ENCODE measurements around the gene NELL1.

The NELL1 gene

DNA sequence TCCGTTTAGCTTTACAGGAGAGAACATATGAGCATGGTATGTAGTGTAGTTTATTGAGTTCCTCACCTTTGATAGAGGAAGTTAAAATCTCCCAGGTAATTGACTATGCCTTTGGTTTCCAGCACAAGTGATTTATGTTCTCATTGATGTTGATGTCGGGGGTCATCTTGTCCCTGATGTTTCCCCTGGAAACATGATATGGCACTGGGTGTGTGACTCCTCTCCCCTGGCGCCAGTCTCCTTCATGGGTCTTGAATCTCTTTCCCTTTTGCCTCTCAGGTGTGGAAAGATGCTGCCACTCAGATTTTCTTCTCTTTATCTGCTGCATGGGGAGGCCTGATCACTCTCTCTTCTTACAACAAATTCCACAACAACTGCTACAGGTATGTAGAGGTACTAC, 41.7 kb upstream of the NELL1 start:
- H3K27me3 ChIP-seq (ENCODE audit: insufficient read depth, low read length, poor library complexity, severe bottlenecking), result no peaks in the 10 kb centered on the region
- no peaks in the 10 kb centered on the region for H3K9me3 ChIP-seq (ENCODE audit: insufficient read depth, low read depth, low read length)
- H3K4me3 ChIP-seq (ENCODE audit: low read length, poor library complexity, severe bottlenecking), result no peak overlapping the region
- H4K20me1 ChIP-seq (ENCODE audit: insufficient read depth, low read length, poor library complexity, severe bottlenecking), result no peaks in the 10 kb centered on the region
- no peaks in the 10 kb centered on the region for H3F3A ChIP-seq (ENCODE audit: low read depth)
- H3K79me2 ChIP-seq (ENCODE audit: insufficient read depth, low read length), result no peaks in the 10 kb centered on the region
- TF ChIP-seq EZH2phosphoT487 (IDR thresholded peaks at IDR 0.05; ENCODE audit: borderline replicate concordance), result no peak
- TF ChIP-seq CTCF (conservative IDR thresholded peaks at IDR 0.05; ENCODE audit: low read length), result no peak
- no peaks in the 10 kb centered on the region for H3K36me3 ChIP-seq (ENCODE audit: insufficient read depth, low read length)
- H3K4me1 ChIP-seq (ENCODE audit: insufficient read depth, low read length, poor library complexity, severe bottlenecking), result no peaks in the 10 kb centered on the region
- H2AFZ ChIP-seq (ENCODE audit: low read length), result no peak overlapping the region
- no peak overlapping the region for H3K9ac ChIP-seq (ENCODE audit: low read depth, low read length, poor library complexity, severe bottlenecking)
- H3K9me2 ChIP-seq (replicated peaks; ENCODE audit: low read depth, low read length), result no peaks in the 10 kb centered on the region
- no peak overlapping the region for H3K4me2 ChIP-seq (ENCODE audit: low read depth, low read length, poor library complexity, severe bottlenecking)

- TF ChIP-seq EZH2phosphoT487 (IDR thresholded peaks at IDR 0.05; ENCODE audit: borderline replicate concordance) (no peak), CTCF (conservative IDR thresholded peaks at IDR 0.05; ENCODE audit: low read length) (no peak)
- no peaks in the 10 kb centered on the region for H3K79me2 ChIP-seq (ENCODE audit: insufficient read depth, low read length)
- H2AFZ ChIP-seq (ENCODE audit: low read length), result no peak overlapping the region
- no peaks in the 10 kb centered on the region for H3K36me3 ChIP-seq (ENCODE audit: insufficient read depth, low read length)
- no peaks in the 10 kb centered on the region for H3K27me3 ChIP-seq (ENCODE audit: insufficient read depth, low read length, poor library complexity, severe bottlenecking)
- no peak overlapping the region for H3K4me3 ChIP-seq (ENCODE audit: low read length, poor library complexity, severe bottlenecking)
- H3K9me2 ChIP-seq (replicated peaks; ENCODE audit: low read depth, low read length), result no peaks in the 10 kb centered on the region
- H4K20me1 ChIP-seq (ENCODE audit: insufficient read depth, low read length, poor library complexity, severe bottlenecking), result no peaks in the 10 kb centered on the region
- H3K4me1 ChIP-seq (ENCODE audit: insufficient read depth, low read length, poor library complexity, severe bottlenecking), result no peaks in the 10 kb centered on the region
- H3K9me3 ChIP-seq (ENCODE audit: insufficient read depth, low read depth, low read length), result no peaks in the 10 kb centered on the region
- no peak overlapping the region for H3K9ac ChIP-seq (ENCODE audit: low read depth, low read length, poor library complexity, severe bottlenecking)
- H3K4me2 ChIP-seq (ENCODE audit: low read depth, low read length, poor library complexity, severe bottlenecking), result no peak overlapping the region
- no peaks in the 10 kb centered on the region for H3F3A ChIP-seq (ENCODE audit: low read depth)
These were observed 37.7 kb upstream of the NELL1 start for GRCh38 chr11:20631519-20632168.

- Histone ChIP-seq H3F3A (ENCODE audit: low read depth) (no peaks in the 10 kb centered on the region), H3K4me3 (ENCODE audit: low read length, poor library complexity, severe bottlenecking) (no peak overlapping the region), H3K4me2 (ENCODE audit: low read depth, low read length, poor library complexity, severe bottlenecking) (no peak overlapping the region), H4K20me1 (ENCODE audit: insufficient read depth, low read length, poor library complexity, severe bottlenecking) (no peaks in the 10 kb centered on the region), H3K9me3 (ENCODE audit: insufficient read depth, low read depth, low read length) (no peaks in the 10 kb centered on the region), H3K79me2 (ENCODE audit: insufficient read depth, low read length) (no peaks in the 10 kb centered on the region), H3K9ac (ENCODE audit: low read depth, low read length, poor library complexity, severe bottlenecking) (no peak overlapping the region), H3K4me1 (ENCODE audit: insufficient read depth, low read length, poor library complexity, severe bottlenecking) (no peaks in the 10 kb centered on the region), H3K36me3 (ENCODE audit: insufficient read depth, low read length) (no peaks in the 10 kb centered on the region), H2AFZ (ENCODE audit: low read length) (no peak overlapping the region), H3K9me2 (replicated peaks; ENCODE audit: low read depth, low read length) (no peaks in the 10 kb centered on the region), H3K27me3 (ENCODE audit: insufficient read depth, low read length, poor library complexity, severe bottlenecking) (no peaks in the 10 kb centered on the region)
- no peak for TF ChIP-seq CTCF (conservative IDR thresholded peaks at IDR 0.05; ENCODE audit: low read length)
- no peak for TF ChIP-seq EZH2phosphoT487 (IDR thresholded peaks at IDR 0.05; ENCODE audit: borderline replicate concordance)
These were observed 37.2 kb upstream of the NELL1 start for GRCh38 chr11:20632169-20632532.
